ENCODE measurements around the gene RNF10. TPM values are rescaled to one million over a fixed set of nuclear protein-coding genes. Genes with fewer than 3 reads are reported as not detected.

The RNF10 gene
- total RNA-seq, 4 donors from 2014 or later, result 98.2 to 206 (median 163) TPM

DNA sequence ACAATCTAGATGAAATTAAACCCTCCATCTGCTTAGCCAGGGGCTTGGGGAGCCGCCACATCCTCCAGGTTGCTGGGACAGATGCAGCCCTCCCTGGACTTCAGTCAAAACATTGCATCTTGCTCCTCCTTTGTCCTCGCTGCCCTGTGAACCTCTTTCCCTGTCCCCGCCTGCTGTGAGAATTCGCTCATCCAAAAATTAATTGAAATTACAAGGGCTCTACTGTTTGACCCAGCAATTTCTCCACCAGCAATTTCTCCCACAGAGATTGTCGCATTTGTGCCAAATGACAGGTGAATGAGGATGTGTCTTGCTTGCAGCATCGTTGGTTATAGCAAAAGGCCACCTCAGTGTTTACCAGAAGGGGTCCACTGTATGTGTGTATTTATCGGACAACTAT lies 52.0 kb downstream of the RNF10 start:
- Histone ChIP-seq H3K27me3 (no peaks in the 10 kb centered on the region), H3K27ac (no peak overlapping the region), H3K4me1 (peaks cover 25% of the 10 kb centered on the region), H3K9me3 (no peaks in the 10 kb centered on the region), H3K4me3 (no peak overlapping the region), H3K36me3 (no peaks in the 10 kb centered on the region)
- no peak for DNase-seq (ENCODE audit: low spot score in 2 of 2)
- 76% methylated on average over 7 of the region's 7 CpGs for WGBS
- TF ChIP-seq, protein P1, sequence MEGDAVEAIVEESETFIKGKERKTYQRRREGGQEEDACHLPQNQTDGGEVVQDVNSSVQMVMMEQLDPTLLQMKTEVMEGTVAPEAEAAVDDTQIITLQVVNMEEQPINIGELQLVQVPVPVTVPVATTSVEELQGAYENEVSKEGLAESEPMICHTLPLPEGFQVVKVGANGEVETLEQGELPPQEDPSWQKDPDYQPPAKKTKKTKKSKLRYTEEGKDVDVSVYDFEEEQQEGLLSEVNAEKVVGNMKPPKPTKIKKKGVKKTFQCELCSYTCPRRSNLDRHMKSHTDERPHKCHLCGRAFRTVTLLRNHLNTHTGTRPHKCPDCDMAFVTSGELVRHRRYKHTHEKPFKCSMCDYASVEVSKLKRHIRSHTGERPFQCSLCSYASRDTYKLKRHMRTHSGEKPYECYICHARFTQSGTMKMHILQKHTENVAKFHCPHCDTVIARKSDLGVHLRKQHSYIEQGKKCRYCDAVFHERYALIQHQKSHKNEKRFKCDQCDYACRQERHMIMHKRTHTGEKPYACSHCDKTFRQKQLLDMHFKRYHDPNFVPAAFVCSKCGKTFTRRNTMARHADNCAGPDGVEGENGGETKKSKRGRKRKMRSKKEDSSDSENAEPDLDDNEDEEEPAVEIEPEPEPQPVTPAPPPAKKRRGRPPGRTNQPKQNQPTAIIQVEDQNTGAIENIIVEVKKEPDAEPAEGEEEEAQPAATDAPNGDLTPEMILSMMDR (IDR thresholded peaks at IDR 0.05), result no peak
- no peak for TF ChIP-seq POLR2AphosphoS5 (IDR thresholded peaks at IDR 0.05)
- no peak for TF ChIP-seq EP300 (IDR thresholded peaks at IDR 0.05)
- no peak for TF ChIP-seq POLR2A (IDR thresholded peaks at IDR 0.05)

DNA sequence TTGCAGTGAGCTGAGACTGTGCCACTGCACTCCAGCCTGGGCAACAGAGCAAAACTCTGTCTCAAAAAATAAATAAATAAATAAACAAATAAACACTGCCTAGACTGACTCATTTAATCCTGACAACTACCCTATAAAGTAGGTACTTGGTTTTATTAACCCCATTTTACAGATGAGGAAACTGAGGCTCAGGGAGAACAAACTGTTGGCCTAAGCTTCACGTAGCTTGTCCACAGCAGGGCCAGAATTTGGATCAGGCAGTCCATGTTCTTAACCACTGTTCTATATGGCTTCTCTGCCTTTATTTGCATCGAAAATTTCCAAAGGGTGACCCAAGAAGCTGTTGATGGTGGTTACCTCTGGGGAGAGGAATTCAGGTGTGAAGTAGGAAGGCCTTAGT lies 52.7 kb downstream of the RNF10 start:
- Histone ChIP-seq H3K9me3 (no peaks in the 10 kb centered on the region), H3K36me3 (no peaks in the 10 kb centered on the region), H3K4me1 (peaks cover 22% of the 10 kb centered on the region), H3K4me3 (no peak overlapping the region), H3K27me3 (no peaks in the 10 kb centered on the region), H3K27ac (no peak overlapping the region)
- 100% methylated on average over 2 of the region's 2 CpGs for whole genome bisulfite sequencing
- no peak for DNase-seq (ENCODE audit: low spot score in 2 of 2)
- TF ChIP-seq POLR2A (IDR thresholded peaks at IDR 0.05), result no peak
- no peak for TF ChIP-seq EP300 (IDR thresholded peaks at IDR 0.05)

DNA sequence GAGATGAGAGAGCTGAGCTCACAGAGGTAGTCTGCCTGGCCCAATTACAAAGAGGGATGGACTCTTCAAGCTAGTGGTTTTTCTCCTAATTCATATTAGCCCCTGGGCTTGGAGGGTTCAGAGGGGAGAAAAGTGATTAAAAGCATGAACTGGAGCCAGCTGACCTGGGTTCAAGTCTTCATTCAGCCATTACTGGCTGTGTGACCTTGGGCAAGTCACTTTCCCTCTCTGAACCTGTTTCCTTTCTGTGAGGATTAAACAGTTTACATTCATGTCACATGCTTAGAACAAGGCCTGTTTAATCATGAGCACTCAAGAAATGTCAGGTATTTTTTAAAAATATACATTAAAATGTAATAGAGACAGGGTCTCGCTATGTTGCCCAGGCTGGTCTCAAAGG lies 54.2 kb downstream of the RNF10 start:
- H3K4me1 ChIP-seq, result peaks cover 15% of the 10 kb centered on the region
- H3K36me3 ChIP-seq, result no peaks in the 10 kb centered on the region
- 100% methylated on average over 1 of the region's 1 CpG for WGBS
- H3K27me3 ChIP-seq, result no peaks in the 10 kb centered on the region
- TF ChIP-seq POLR2A (IDR thresholded peaks at IDR 0.05), result no peak
- no peak overlapping the region for H3K4me3 ChIP-seq
- H3K27ac ChIP-seq, result no peak overlapping the region
- no peaks in the 10 kb centered on the region for H3K9me3 ChIP-seq
- DNase-seq (ENCODE audit: low spot score in 2 of 2), result no peak

DNA sequence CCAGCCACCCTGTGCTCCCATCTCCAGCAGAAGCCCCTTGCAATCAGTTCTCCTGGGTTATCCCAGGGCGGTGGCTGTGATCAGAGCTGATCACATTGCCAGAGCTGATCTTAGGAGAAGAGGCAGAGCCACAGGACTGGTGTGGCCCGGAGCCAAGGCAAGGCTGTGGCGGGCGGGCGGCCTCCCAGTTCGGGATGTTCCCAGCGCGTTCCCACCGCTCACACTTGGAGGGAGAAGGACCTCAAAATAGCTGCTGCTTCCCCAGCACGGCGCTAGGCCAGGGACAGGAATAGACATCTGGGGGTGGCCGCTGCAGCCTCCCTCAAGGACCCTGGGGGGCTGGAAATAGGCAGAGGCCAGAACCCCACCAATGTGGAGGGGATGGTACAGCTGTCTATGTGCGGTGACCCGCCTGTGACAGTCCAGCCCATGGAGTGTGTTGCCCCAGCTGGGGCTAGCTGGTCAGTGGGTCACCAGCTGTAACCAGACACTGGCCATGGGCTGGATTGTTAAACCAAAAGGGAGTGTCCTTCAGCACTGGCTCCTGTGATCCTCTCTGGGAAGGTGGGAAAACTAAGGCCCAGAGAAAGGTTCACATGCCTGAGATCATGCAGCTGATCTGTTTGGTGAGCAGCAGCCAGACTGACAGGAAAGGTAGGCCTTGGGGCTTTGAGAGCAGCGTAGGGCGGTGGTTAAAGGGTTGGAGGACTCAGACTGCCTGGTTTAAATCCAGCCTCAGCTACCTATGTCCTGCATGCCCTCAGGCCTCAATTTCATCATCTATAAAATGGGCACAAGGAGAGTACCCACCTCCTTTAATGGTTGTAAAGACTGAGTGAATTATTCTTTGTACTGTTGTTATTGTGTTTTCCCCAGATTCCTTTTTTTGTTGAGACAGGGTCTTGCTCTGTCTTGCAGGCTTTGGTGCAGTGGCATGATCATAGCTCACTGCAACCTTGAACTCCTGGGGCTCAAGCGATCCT lies 55.1 kb downstream of the RNF10 start:
- TF ChIP-seq, protein P1 (IDR thresholded peaks at IDR 0.05), result no peak
- TF ChIP-seq EP300 (IDR thresholded peaks at IDR 0.05) (no peak), POLR2AphosphoS5 (IDR thresholded peaks at IDR 0.05) (no peak), POLR2A (IDR thresholded peaks at IDR 0.05) (no peak)
- H3K9me3 ChIP-seq, result no peaks in the 10 kb centered on the region
- DNase-seq (ENCODE audit: low spot score in 2 of 2), result no peak
- WGBS, result 86% methylated on average over 5 of the region's 17 CpGs
- H3K36me3 ChIP-seq, result no peaks in the 10 kb centered on the region
- no peak overlapping the region for H3K27ac ChIP-seq
- H3K4me3 ChIP-seq, result no peak overlapping the region
- no peaks in the 10 kb centered on the region for H3K27me3 ChIP-seq
- peaks cover 6% of the 10 kb centered on the region for H3K4me1 ChIP-seq

DNA sequence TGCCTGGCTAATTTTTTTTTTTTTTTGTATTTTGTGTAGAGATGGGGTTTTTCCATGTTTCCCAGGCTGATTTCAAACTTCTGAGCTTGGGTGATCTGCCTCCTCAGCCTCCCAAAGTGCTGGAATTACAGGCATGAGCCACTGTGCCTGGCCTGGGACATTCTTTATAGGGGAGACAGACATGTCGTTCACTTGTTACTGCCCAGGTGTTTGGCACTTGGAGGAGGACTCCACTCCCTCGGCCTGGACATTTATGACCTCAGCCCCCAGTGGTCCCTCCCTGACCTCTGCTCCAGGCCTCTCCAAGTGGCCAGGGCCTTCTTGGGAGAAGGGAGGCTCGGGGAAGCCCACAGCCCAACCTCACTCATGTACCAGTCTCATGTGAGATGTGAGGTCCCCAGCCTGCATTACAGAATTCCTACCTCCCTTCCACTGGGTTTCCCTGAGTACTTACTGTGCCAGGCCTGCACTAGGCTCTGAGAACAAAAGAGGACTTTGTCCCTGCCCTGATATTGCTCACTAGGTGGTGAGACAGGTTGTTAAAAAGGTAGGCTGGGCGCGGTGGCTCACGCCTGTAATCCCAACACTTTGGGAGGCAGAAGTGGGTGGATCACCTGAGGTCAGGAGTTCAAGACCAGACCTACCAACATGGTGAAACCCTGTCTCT lies 56.7 kb downstream of the RNF10 start:
- H3K9me3 ChIP-seq, result no peaks in the 10 kb centered on the region
- DNase-seq (ENCODE audit: low spot score in 2 of 2), result no peak
- no peak overlapping the region for H3K27ac ChIP-seq

More for the DNA sequence above, 56.7 kb downstream of the RNF10 start:
- no peaks in the 10 kb centered on the region for H3K36me3 ChIP-seq
- WGBS, result 86% methylated on average over 6 of the region's 6 CpGs
- H3K4me1 ChIP-seq, result no peaks in the 10 kb centered on the region
- no peaks in the 10 kb centered on the region for H3K27me3 ChIP-seq
- no peak overlapping the region for H3K4me3 ChIP-seq
- TF ChIP-seq EP300 (IDR thresholded peaks at IDR 0.05) (no peak), POLR2AphosphoS5 (IDR thresholded peaks at IDR 0.05) (no peak), POLR2A (IDR thresholded peaks at IDR 0.05) (no peak)
- TF ChIP-seq, protein P1 (IDR thresholded peaks at IDR 0.05), result no peak

All from suprapubic skin (tissue), 4 donors.